Panc1 (cell line): Measurements from ENCODE around the gene SCGB1C1. TPM values are rescaled to one million over a fixed set of nuclear protein-coding genes. Genes with fewer than 3 reads are reported as not detected.

ENCODE experiments used
- ATAC-seq: fragments of 200-7000 bp; cut with Tn5 transposase; 2 replicates; pipeline ENCODE4 v1.9.1; 2020; ENCODE audit warnings: mild to moderate bottlenecking, moderate library complexity
- BruUV-seq: library from RNA; stranded (reverse); fragments of 400-500 nt; replicated peaks from 2 replicates; lab custom pipeline; 2021; lab: Mats Ljungman, UMichigan
- CTCF ChIA-PET: fragments of 300-600 bp; sonication (Branson Sonifier 250); formaldehyde crosslinking; loops from one replicate; lab custom pipeline; 2022; ENCODE audit warnings: antibody characterized with exemption; lab: Charles Lee
- POLR2A ChIA-PET: fragments of 300-600 bp; sonication (Branson Sonifier 250); formaldehyde crosslinking; loops from one replicate; lab custom pipeline; 2022; ENCODE audit warnings: antibody characterized with exemption; lab: Charles Lee
- DNase-seq: peaks from one replicate; pipeline ENCODE4 v3.0.0-alpha.2; 2010; ENCODE audit warnings: low read depth, low spot score
- H3K27ac ChIP-seq: 2 replicates; pipeline ENCODE4 v1.5.1; 2011; ENCODE audit warnings: mild to moderate bottlenecking, low read length, inconsistent platforms
- H3K27me3 ChIP-seq: fragments of 200-500 bp; sonication (Bioruptor generic); 2 replicates; pipeline ENCODE4 v1.6.0; 2014; ENCODE audit warnings: low read length, inconsistent platforms; ENCODE audit not compliant: control insufficient read depth, insufficient read depth
- H3K36me3 ChIP-seq: fragments of 200-500 bp; sonication (Bioruptor generic); 2 replicates; pipeline ENCODE4 v1.5.1; 2014; ENCODE audit warnings: inconsistent platforms, mild to moderate bottlenecking, low read length, moderate library complexity; ENCODE audit not compliant: control insufficient read depth, insufficient read depth
- H3K4me1 ChIP-seq: 2 replicates; pipeline ENCODE4 v1.5.1; 2011; ENCODE audit warnings: inconsistent platforms, mild to moderate bottlenecking, low read length, moderate library complexity; ENCODE audit not compliant: control insufficient read depth, insufficient read depth
- H3K4me3 ChIP-seq, 2 experiments: 2 replicates each; pipeline ENCODE4 v1.5.1; 2011 to 2012; ENCODE audit warnings: low read depth in 2 of 2, low read length in 2 of 2, mild to moderate bottlenecking in 2 of 2, inconsistent platforms in 1 of 2, moderate library complexity in 1 of 2
- H3K9me3 ChIP-seq: fragments of 200-500 bp; sonication (Bioruptor generic); 2 replicates; pipeline ENCODE4 v1.5.1; 2014; ENCODE audit warnings: low read depth, mild to moderate bottlenecking, inconsistent platforms, low read length, moderate library complexity; ENCODE audit not compliant: control insufficient read depth, insufficient read depth
- POLR2AphosphoS5 ChIP-seq: IDR thresholded peaks from 2 replicates; pipeline ENCODE4 v1.6.1; 2012; ENCODE audit warnings: mild to moderate bottlenecking, low read depth, low read length, moderate library complexity
- REST ChIP-seq, 2 experiments: IDR thresholded peaks; 2 replicates each; pipeline ENCODE4 v1.6.1; 2011 to 2012; ENCODE audit warnings: low read depth in 2 of 2, control low read depth in 1 of 2, low read length in 1 of 2, mild to moderate bottlenecking in 1 of 2, moderate library complexity in 1 of 2; ENCODE audit not compliant: insufficient read depth in 1 of 2
- SIN3A ChIP-seq: IDR thresholded peaks from 2 replicates; pipeline ENCODE4 v1.6.1; 2012; ENCODE audit warnings: low read depth, mild to moderate bottlenecking, low read length, moderate library complexity, borderline replicate concordance; ENCODE audit not compliant: insufficient read depth
- TCF7L2 ChIP-seq: IDR thresholded peaks from 2 replicates; pipeline ENCODE4 v1.6.1; 2011; ENCODE audit warnings: mild to moderate bottlenecking, low read depth, low read length, inconsistent platforms
- in situ Hi-C: cut with HindIII; loops from 2 replicates; pipeline ENCODE4 v1.10.0; 2016; ENCODE audit warnings: low sequenced_read_pairs, low pct_unique_long_range_greater_than_20kb
- intact Hi-C: fragments of 100-400 bp; cut with micrococcal nuclease; formaldehyde crosslinking; loops from one replicate; pipeline ENCODE4 v1.10.0; 2022; ENCODE audit not compliant: unreplicated experiment
- total RNA-seq: library from RNA; stranded (reverse); gene quantifications from one replicate; pipeline ENCODE4 v1.2.1, GENCODE V29; 2021; ENCODE audit not compliant: unreplicated experiment
- TF ChIP-seq, protein P1 (sequence below): fragments of 450-650 bp; IDR thresholded peaks from 2 replicates; pipeline ENCODE4 v1.5.1; 2017; ENCODE audit warnings: mild to moderate bottlenecking

Gene SCGB1C1
- total RNA-seq, 1 experiment from 2014 or later, result not detected

- DNase-seq (no peak), ATAC-seq (no peak)
- Histone ChIP-seq H3K9me3 (no peaks in the 10 kb centered on the region), H3K4me3 (peak overlapping the region; percentile 99 to 100), H3K4me1 (peaks cover 33% of the 10 kb centered on the region), H3K27me3 (no peaks in the 10 kb centered on the region), H3K36me3 (peaks cover 37% of the 10 kb centered on the region), H3K27ac (peak overlapping the region; percentile 100)
- in situ Hi-C loops (no loop called here), intact Hi-C loops (loop anchor here (10.0 kb wide), 1 partner anchor 145 kb away; no protein-coding TSS in a partner anchor)
- ChIA-PET CTCF (interaction anchor here (0.6 kb wide), 2 partner anchors 46 to 145 kb away, joined by 4 to 5 read pairs; no protein-coding TSS in a partner anchor), POLR2A (no interaction called here)
- no TSS peak for BruUV-seq
- TF ChIP-seq POLR2AphosphoS5, result no peak
- peak in 1 of 2 experiments; percentile 33; a peak in 1 of 4 replicates for TF ChIP-seq REST (IDR thresholded peaks at IDR 0.05; ENCODE audit: insufficient read depth in 1 of 2, low read depth in 2 of 2, low read length in 1 of 2)
Measured at GRCh38 chr11:209275-210121, 16.6 kb downstream of the SCGB1C1 start.

- TF ChIP-seq REST (IDR thresholded peaks at IDR 0.05; ENCODE audit: insufficient read depth in 1 of 2, low read depth in 2 of 2, low read length in 1 of 2) (no peak), POLR2AphosphoS5 (no peak), TCF7L2 (no peak), SIN3A (no peak)
- TF ChIP-seq, protein P1, sequence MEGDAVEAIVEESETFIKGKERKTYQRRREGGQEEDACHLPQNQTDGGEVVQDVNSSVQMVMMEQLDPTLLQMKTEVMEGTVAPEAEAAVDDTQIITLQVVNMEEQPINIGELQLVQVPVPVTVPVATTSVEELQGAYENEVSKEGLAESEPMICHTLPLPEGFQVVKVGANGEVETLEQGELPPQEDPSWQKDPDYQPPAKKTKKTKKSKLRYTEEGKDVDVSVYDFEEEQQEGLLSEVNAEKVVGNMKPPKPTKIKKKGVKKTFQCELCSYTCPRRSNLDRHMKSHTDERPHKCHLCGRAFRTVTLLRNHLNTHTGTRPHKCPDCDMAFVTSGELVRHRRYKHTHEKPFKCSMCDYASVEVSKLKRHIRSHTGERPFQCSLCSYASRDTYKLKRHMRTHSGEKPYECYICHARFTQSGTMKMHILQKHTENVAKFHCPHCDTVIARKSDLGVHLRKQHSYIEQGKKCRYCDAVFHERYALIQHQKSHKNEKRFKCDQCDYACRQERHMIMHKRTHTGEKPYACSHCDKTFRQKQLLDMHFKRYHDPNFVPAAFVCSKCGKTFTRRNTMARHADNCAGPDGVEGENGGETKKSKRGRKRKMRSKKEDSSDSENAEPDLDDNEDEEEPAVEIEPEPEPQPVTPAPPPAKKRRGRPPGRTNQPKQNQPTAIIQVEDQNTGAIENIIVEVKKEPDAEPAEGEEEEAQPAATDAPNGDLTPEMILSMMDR, result no peak
- Histone ChIP-seq H3K9me3 (no peaks in the 10 kb centered on the region), H3K4me3 (peak overlapping the region; percentile 99 to 100), H3K4me1 (peaks cover 33% of the 10 kb centered on the region), H3K36me3 (peaks cover 38% of the 10 kb centered on the region), H3K27ac (peak overlapping the region; percentile 100), H3K27me3 (no peaks in the 10 kb centered on the region)
- intact Hi-C loops, result loop anchor here (10.0 kb wide), 1 partner anchor 145 kb away; no protein-coding TSS in a partner anchor
- no peak for DNase-seq
- in situ Hi-C loops, result no loop called here
- BruUV-seq, result no TSS peak
- no peak for ATAC-seq
- CTCF ChIA-PET, result interaction anchor here (0.6 kb wide), 1 partner anchor 144 kb away, joined by 5 read pairs; no protein-coding TSS in a partner anchor
- POLR2A ChIA-PET, result no interaction called here
Measured at GRCh38 chr11:210122-210802, 17.4 kb downstream of the SCGB1C1 start.
